NOMO-1 treated with DMSO at 0.1 percent for 48 hours (cell line): ENCODE data around the gene RASSF10.

Experiments
- DNase-seq: peaks from one replicate; lab custom pipeline; 2025; ENCODE audit not compliant: unreplicated experiment; lab: John Stamatoyannopoulos, UW

RASSF10 gene

DNA sequence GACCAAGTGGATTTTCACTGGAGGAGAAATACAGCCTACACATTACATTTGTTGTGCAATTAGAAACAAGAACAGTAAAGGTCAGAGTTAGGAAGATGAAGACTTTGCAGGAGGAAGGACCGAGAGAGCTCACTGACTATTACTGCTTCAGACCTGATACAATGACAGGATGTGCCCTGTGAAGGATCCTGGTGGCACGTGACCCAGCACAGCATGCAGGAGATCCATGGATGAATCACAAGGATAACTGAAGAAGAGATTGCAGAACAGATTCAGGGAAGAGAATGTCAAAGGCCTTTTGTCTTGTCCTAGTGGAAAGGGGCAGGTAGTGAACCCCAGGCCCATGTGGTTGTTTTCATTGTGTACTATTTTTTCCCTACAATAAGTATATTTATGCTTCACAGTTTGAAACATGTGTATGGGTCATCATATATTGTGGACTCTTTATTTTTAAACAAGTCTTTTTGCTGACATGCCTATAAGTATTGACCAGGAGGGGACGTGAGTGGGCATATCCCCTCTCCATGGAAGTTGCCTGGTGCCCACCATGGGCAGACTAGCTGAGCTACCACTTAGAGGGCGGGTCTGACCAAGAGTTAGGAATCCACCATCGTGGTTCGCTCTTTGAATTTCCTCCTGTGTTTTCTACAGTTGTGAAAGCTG, 44.3 kb downstream of the RASSF10 start:
- no peak for DNase-seq

DNA sequence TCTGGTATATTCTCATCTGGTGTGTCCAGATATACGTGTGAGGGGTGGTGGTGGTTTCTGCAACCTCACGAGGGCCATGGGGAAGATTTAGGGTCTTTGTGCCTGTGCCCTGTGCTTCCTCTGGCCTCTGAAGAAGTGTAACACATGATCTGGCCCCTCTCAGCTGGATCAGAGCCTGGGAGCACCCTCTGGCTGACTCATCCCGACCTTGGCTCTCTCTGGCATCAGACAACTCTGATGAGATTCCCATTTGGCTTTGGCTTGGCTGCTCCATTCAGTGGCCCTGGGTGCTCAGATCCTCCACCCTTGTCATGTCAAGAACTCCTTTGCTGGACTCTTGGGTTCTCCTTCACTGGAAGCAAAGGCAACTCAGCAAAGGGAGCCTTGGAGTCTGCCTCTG, 45.2 kb downstream of the RASSF10 start:
- no peak for DNase-seq

DNA sequence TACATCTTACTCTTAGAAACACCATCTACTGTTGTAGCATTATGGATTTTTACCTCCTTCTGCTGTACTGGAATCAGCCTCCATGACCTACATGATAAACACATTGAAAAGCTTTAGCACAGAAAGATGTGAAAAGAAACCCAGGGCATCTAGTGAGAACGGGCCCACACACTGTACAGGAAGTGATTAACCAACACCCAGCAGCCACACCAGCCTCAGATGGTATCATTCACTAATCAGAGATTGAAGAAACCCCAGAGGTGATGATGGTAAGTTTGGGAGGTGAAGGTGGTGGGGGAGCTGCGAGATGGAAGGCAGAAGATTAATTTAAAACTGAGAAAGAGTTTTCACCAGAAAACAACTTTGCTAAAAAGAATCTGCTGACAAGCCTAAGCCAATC, 46.1 kb downstream of the RASSF10 start:
- DNase-seq, result no peak

DNA sequence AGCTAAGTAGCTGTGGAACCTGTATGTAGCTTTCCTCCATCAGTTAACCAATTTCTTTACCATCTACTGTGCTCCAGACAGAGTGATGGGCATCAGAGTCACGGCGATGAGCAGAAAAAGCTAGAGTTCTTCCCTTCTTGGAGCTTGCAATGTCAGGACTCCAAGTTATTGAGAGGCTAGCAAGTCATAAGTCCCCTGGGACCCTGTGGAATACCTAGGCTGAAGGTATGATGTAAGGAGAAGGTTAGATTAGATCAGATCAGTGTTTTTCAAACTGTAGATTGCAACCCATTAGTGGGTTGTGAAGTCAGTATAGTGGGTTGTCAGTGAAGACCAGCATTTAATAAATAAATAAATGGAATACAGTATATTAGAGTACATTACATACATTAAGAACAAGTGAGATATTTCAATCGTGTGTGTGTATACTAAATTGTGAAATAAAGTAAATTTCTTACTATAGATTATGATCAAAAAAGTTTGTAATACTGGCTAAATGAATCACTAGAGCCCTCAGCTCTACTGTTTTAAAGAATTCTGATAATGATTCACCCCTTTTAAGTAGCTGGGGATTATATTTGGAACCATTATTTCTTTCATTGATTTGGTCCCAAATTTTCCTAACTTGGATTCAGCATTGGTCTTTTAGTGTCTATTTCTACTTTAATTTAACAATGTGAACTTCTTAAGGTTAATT, 52.3 kb downstream of the RASSF10 start:
- no peak for DNase-seq
